Measurements from ENCODE around the gene NFKB2. TPM values are rescaled to one million over a fixed set of nuclear protein-coding genes. Genes with fewer than 3 reads are reported as not detected.

The NFKB2 gene
- total RNA-seq, 1 donor from 2014 or later = 30.9 TPM

Small RNAs within 50 kb of the gene (microRNA-seq; reads per million reads assigned to microRNA genes)
- gene MIR146B (ENCODE audit: borderline number of aligned reads) = 9,761 reads per million, percentile 96 among the genes with 10 or more reads in this experiment

Other genes starting within 250 kb of the NFKB2 start
- 31.0 TPM for gene NOLC1, start 243.3 kb upstream of the NFKB2 start, total RNA-seq
- 0.92 TPM for gene ELOVL3, start 169.4 kb upstream of the NFKB2 start, total RNA-seq
- gene PITX3, start 154.2 kb upstream of the NFKB2 start, total RNA-seq = not detected
- gene GBF1, start 150.2 kb upstream of the NFKB2 start, total RNA-seq = 40.3 TPM
- 5.3 TPM for gene PSD, start 23.1 kb downstream of the NFKB2 start, total RNA-seq
- gene FBXL15, start 25.1 kb downstream of the NFKB2 start, total RNA-seq = 16.6 TPM
- gene CUEDC2, start 36.9 kb downstream of the NFKB2 start, total RNA-seq = 41.2 TPM
- gene C10orf95, start 55.8 kb downstream of the NFKB2 start, total RNA-seq = 5.7 TPM
- 88.0 TPM for gene ACTR1A, start 107.0 kb downstream of the NFKB2 start, total RNA-seq
- gene SUFU, start 108.3 kb downstream of the NFKB2 start, total RNA-seq = 14.3 TPM
- gene TRIM8, start 248.8 kb downstream of the NFKB2 start, total RNA-seq = 142 TPM